HepG2 (cell line): ENCODE results near the gene SEMA3B. TPM values are rescaled to one million over a fixed set of nuclear protein-coding genes. Genes with fewer than 3 reads are reported as not detected.
A peak's percentile ranks its signal among the peaks of the same experiment; 100 is the strongest.

Experiments used
- AFF4 ChIP-seq: sonication (generic); formaldehyde crosslinking; IDR thresholded peaks from 2 replicates; pipeline ENCODE4 v1.4.0; 2020; ENCODE audit warnings: missing genetic modification reagents
- BRCA1 ChIP-seq: sonication (generic); formaldehyde crosslinking; IDR thresholded peaks from 2 replicates; pipeline ENCODE4 v1.4.0; 2020; ENCODE audit warnings: missing genetic modification reagents
- DNMT1 ChIP-seq: sonication (generic); formaldehyde crosslinking; IDR thresholded peaks from 2 replicates; pipeline ENCODE4 v1.5.1; 2020; ENCODE audit warnings: mild to moderate bottlenecking, missing genetic modification reagents
- HNRNPL ChIP-seq: fragments of 200-400 bp; formaldehyde crosslinking; IDR thresholded peaks from 2 replicates; pipeline ENCODE4 v1.6.1; 2017; ENCODE audit warnings: mild to moderate bottlenecking, low read depth, low read length
- KDM6A ChIP-seq: IDR thresholded peaks from 2 replicates; pipeline ENCODE4 v1.6.1; 2016; ENCODE audit warnings: low read depth
- MTERF4 ChIP-seq: sonication (generic); formaldehyde crosslinking; IDR thresholded peaks from 2 replicates; pipeline ENCODE4 v1.8.0; 2023; ENCODE audit warnings: mild to moderate bottlenecking, missing genetic modification reagents
- SNAPC5 ChIP-seq: sonication (generic); formaldehyde crosslinking; IDR thresholded peaks from 2 replicates; pipeline ENCODE4 v1.8.1; 2023; ENCODE audit warnings: mild to moderate bottlenecking, missing genetic modification reagents, borderline replicate concordance
- SRF ChIP-seq: IDR thresholded peaks from 2 replicates; pipeline ENCODE4 v1.6.1; 2011; ENCODE audit warnings: mild to moderate bottlenecking, low read depth, low read length, moderate library complexity
- YEATS4 ChIP-seq: sonication (generic); formaldehyde crosslinking; IDR thresholded peaks from 2 replicates; pipeline ENCODE4 v1.4.0; 2020; ENCODE audit warnings: missing genetic modification reagents, borderline replicate concordance
- ZBTB42 ChIP-seq: sonication (generic); formaldehyde crosslinking; IDR thresholded peaks from 2 replicates; pipeline ENCODE4 v1.5.0; 2020; ENCODE audit warnings: mild to moderate bottlenecking, missing genetic modification reagents
- ZNF264 ChIP-seq: sonication (generic); formaldehyde crosslinking; IDR thresholded peaks from 2 replicates; pipeline ENCODE4 v1.4.0; 2020; ENCODE audit warnings: missing genetic modification reagents
- ZNF687 ChIP-seq: sonication (generic); formaldehyde crosslinking; IDR thresholded peaks from 2 replicates; pipeline ENCODE4 v1.5.1; 2020; ENCODE audit warnings: mild to moderate bottlenecking, missing genetic modification reagents, moderate library complexity
- ZNF709 ChIP-seq: sonication (generic); formaldehyde crosslinking; IDR thresholded peaks from 2 replicates; pipeline ENCODE4 v1.5.0; 2020; ENCODE audit warnings: mild to moderate bottlenecking, missing genetic modification reagents
- ZNF740 ChIP-seq: sonication (generic); formaldehyde crosslinking; IDR thresholded peaks from 2 replicates; pipeline ENCODE4 v1.4.0; 2020; ENCODE audit warnings: missing genetic modification reagents
- ZNF772 ChIP-seq: sonication (generic); formaldehyde crosslinking; IDR thresholded peaks from 2 replicates; pipeline ENCODE4 v1.5.0; 2020; ENCODE audit warnings: mild to moderate bottlenecking, missing genetic modification reagents
- ZXDC ChIP-seq: sonication (generic); formaldehyde crosslinking; IDR thresholded peaks from 2 replicates; pipeline ENCODE4 v1.5.0; 2020; ENCODE audit warnings: mild to moderate bottlenecking, missing genetic modification reagents
- polyA plus RNA-seq, 8 experiments: library from polyadenylated mRNA; depleted of rRNA in 3 of 8; stranded (reverse) in 7 of 8; unstranded in 1 of 8; fragments of >200 nt; fragmentation: Illumina TruSeq in 4 of 8; extraction: Trizol in 4 of 8; gene quantifications; 2 replicates each; pipeline versions ENCODE4 v1.2.1 to v1.2.3, GENCODE V29; 2011 to 2016; ENCODE audit warnings: low read depth in 4 of 8, missing spikeins in 1 of 8, mixed read lengths in 1 of 8; ENCODE audit not compliant: insufficient read depth in 1 of 8
- total RNA-seq, 5 experiments: library from RNA; depleted of rRNA; stranded (reverse); fragments of >200 nt; fragmentation: Illumina TruSeq; extraction: Trizol; gene quantifications; 2 replicates each; pipeline ENCODE4 v1.2.3, GENCODE V29; 2016; ENCODE audit warnings: low read depth in 1 of 5

SEMA3B gene
- total and polyA plus RNA-seq, 2 of the 13 experiments (the other 11 are each of a cell fraction or from before 2014, with no cell fraction given) = 93.2 to 158 TPM

- TF ChIP-seq ZNF687 (CRISPR knock-in tag) = no peak
- TF ChIP-seq YEATS4 (CRISPR knock-in tag) = peak; percentile 2; the same call in 1 of the 2 replicates
- TF ChIP-seq ZNF264 (CRISPR knock-in tag) = peak; percentile 48; the same call in 1 of the 2 replicates
- no peak for TF ChIP-seq SNAPC5 (CRISPR knock-in tag)
- 0 out of 2 replicates have a peak, but pooled peaks have one; percentile 55 for TF ChIP-seq DNMT1 (CRISPR knock-in tag)
- peak; percentile 56; the same call in 1 of the 2 replicates for TF ChIP-seq ZNF772 (CRISPR knock-in tag)
- no peak for TF ChIP-seq KDM6A (CRISPR knock-in tag)
- no peak for TF ChIP-seq SRF
- no peak; the same call in 1 of the 2 replicates for TF ChIP-seq ZBTB42 (CRISPR knock-in tag)
- TF ChIP-seq ZNF709 (CRISPR knock-in tag) = no peak
- TF ChIP-seq MTERF4 (CRISPR knock-in tag) = peak; percentile 66; the same call in 1 of the 2 replicates
- peak; percentile 33 for TF ChIP-seq ZXDC (CRISPR knock-in tag)
- TF ChIP-seq HNRNPL = peak; percentile 85
- TF ChIP-seq ZNF740 (CRISPR knock-in tag) = no peak
- no peak for TF ChIP-seq AFF4
- TF ChIP-seq BRCA1 (CRISPR knock-in tag) = no peak
Measured at GRCh38 chr3:50302095-50303012, 33.4 kb downstream of the SEMA3B start (continued).
